HepG2 (cell line): ENCODE measurements around the gene MTA2. TPM values are rescaled to one million over a fixed set of nuclear protein-coding genes. Genes with fewer than 3 reads are reported as not detected.
A peak's percentile ranks its signal among the peaks of the same experiment; 100 is the strongest.

Source experiments
- CSRNP1 ChIP-seq: sonication (generic); formaldehyde crosslinking; IDR thresholded peaks from 2 replicates; pipeline ENCODE4 v1.8.1; 2023; ENCODE audit warnings: mild to moderate bottlenecking, missing genetic modification reagents
- DDIT3 ChIP-seq: sonication (generic); formaldehyde crosslinking; IDR thresholded peaks from 2 replicates; pipeline ENCODE4 v1.4.0; 2020; ENCODE audit warnings: mild to moderate bottlenecking, missing genetic modification reagents
- FOSL1 ChIP-seq: sonication (generic); formaldehyde crosslinking; IDR thresholded peaks from 2 replicates; pipeline ENCODE4 v1.9.0; 2021; ENCODE audit warnings: missing genetic modification reagents, borderline replicate concordance
- HIC2 ChIP-seq: sonication (generic); formaldehyde crosslinking; IDR thresholded peaks from 2 replicates; pipeline ENCODE4 v1.9.0; 2022; ENCODE audit warnings: low read depth, missing genetic modification reagents
- MAZ ChIP-seq, 2 experiments: sonication (generic) in 1 of 2; formaldehyde crosslinking in 1 of 2; IDR thresholded peaks; 2 replicates each; pipeline versions ENCODE4 v1.5.0 to v1.6.1; 2012 to 2020; ENCODE audit warnings: low read depth in 2 of 2, mild to moderate bottlenecking in 2 of 2, borderline replicate concordance in 1 of 2, improper control_type of control experiment in 1 of 2, low read length in 1 of 2, missing genetic modification reagents in 1 of 2, moderate library complexity in 1 of 2
- MYNN ChIP-seq: sonication (generic); formaldehyde crosslinking; IDR thresholded peaks from 2 replicates; pipeline ENCODE4 v1.4.0; 2020; ENCODE audit warnings: mild to moderate bottlenecking, low read depth, missing genetic modification reagents
- NPAS2 ChIP-seq: sonication (generic); formaldehyde crosslinking; IDR thresholded peaks from 2 replicates; pipeline ENCODE4 v1.8.0; 2022; ENCODE audit warnings: mild to moderate bottlenecking, missing genetic modification reagents, borderline replicate concordance
- RCOR2 ChIP-seq: IDR thresholded peaks from 2 replicates; pipeline ENCODE4 v1.6.1; 2016; ENCODE audit warnings: missing biosample characterization, missing genetic modification reagents
- SMARCE1 ChIP-seq: fragments of 450-650 bp; IDR thresholded peaks from 2 replicates; pipeline ENCODE4 v1.6.1; 2017; ENCODE audit warnings: borderline replicate concordance
- SRSF1 ChIP-seq: fragments of 200-400 bp; formaldehyde crosslinking; optimal IDR thresholded peaks from 2 replicates; pipeline ENCODE3; 2017; ENCODE audit warnings: mild to moderate bottlenecking, low read depth, low read length, moderate library complexity
- ZNF17 ChIP-seq: sonication (generic); formaldehyde crosslinking; IDR thresholded peaks from 2 replicates; pipeline ENCODE4 v1.5.0; 2020; ENCODE audit warnings: mild to moderate bottlenecking, missing genetic modification reagents
- ZNF280D ChIP-seq: sonication (generic); formaldehyde crosslinking; IDR thresholded peaks from 2 replicates; pipeline ENCODE4 v1.5.1; 2020; ENCODE audit warnings: mild to moderate bottlenecking, missing genetic modification reagents
- ZNF350 ChIP-seq: sonication (generic); formaldehyde crosslinking; IDR thresholded peaks from 2 replicates; pipeline ENCODE4 v1.4.0; 2020; ENCODE audit warnings: mild to moderate bottlenecking, low read depth, missing genetic modification reagents, borderline replicate concordance
- ZNF484 ChIP-seq: sonication (generic); formaldehyde crosslinking; IDR thresholded peaks from 2 replicates; pipeline ENCODE4 v1.5.1; 2020; ENCODE audit warnings: mild to moderate bottlenecking, low read depth, missing genetic modification reagents, borderline replicate concordance
- ZNF512B ChIP-seq: sonication (generic); formaldehyde crosslinking; IDR thresholded peaks from 2 replicates; pipeline ENCODE4 v1.5.1; 2020; ENCODE audit warnings: missing genetic modification reagents, mild to moderate bottlenecking, borderline replicate concordance
- ZNF652 ChIP-seq: IDR thresholded peaks from 2 replicates; pipeline ENCODE4 v1.6.1; 2016; ENCODE audit warnings: low read depth, borderline replicate concordance
- ZNF7 ChIP-seq: IDR thresholded peaks from 2 replicates; pipeline ENCODE4 v1.6.1; 2016; ENCODE audit warnings: missing biosample characterization, missing genetic modification reagents
- ZNF782 ChIP-seq: sonication (generic); formaldehyde crosslinking; IDR thresholded peaks from 2 replicates; pipeline ENCODE4 v1.4.0; 2020; ENCODE audit warnings: missing genetic modification reagents, mild to moderate bottlenecking, borderline replicate concordance
- polyA plus RNA-seq, 8 experiments: library from polyadenylated mRNA; depleted of rRNA in 3 of 8; stranded (reverse) in 7 of 8; unstranded in 1 of 8; fragments of >200 nt; fragmentation: Illumina TruSeq in 4 of 8; extraction: Trizol in 4 of 8; gene quantifications; 2 replicates each; pipeline versions ENCODE4 v1.2.1 to v1.2.3, GENCODE V29; 2011 to 2016; ENCODE audit warnings: low read depth in 4 of 8, missing spikeins in 1 of 8, mixed read lengths in 1 of 8; ENCODE audit not compliant: insufficient read depth in 1 of 8
- total RNA-seq, 5 experiments: library from RNA; depleted of rRNA; stranded (reverse); fragments of >200 nt; fragmentation: Illumina TruSeq; extraction: Trizol; gene quantifications; 2 replicates each; pipeline ENCODE4 v1.2.3, GENCODE V29; 2016; ENCODE audit warnings: low read depth in 1 of 5

Gene MTA2
- total and polyA plus RNA-seq, 2 of the 13 experiments (the other 11 are each of a cell fraction or from before 2014, with no cell fraction given) = 14.0 to 70.0 TPM

- no peak for TF ChIP-seq HIC2 (CRISPR knock-in tag)
- no peak for TF ChIP-seq ZNF782 (CRISPR knock-in tag)
- no peak for TF ChIP-seq MAZ (IDR thresholded peaks at IDR 0.05; ENCODE audit: borderline replicate concordance, low read depth, low read length)
- TF ChIP-seq MAZ (CRISPR knock-in tag; IDR thresholded peaks at IDR 0.05; ENCODE audit: low read depth) = 0 out of 2 replicates have a peak, but pooled peaks have one; percentile 23
- TF ChIP-seq ZNF484 (CRISPR knock-in tag) = no peak
- TF ChIP-seq FOSL1 (CRISPR knock-in tag) = no peak
- TF ChIP-seq ZNF280D (CRISPR knock-in tag) = peak; percentile 80; the same call in 1 of the 2 replicates
- no peak for TF ChIP-seq NPAS2 (CRISPR knock-in tag)
- TF ChIP-seq ZNF652 (CRISPR knock-in tag) = no peak
- no peak for TF ChIP-seq ZNF7 (CRISPR knock-in tag)
- 0 out of 2 replicates have a peak, but pooled peaks have one; percentile 51 for TF ChIP-seq ZNF350 (CRISPR knock-in tag)
- TF ChIP-seq MYNN (CRISPR knock-in tag) = no peak
- TF ChIP-seq DDIT3 = no peak
- TF ChIP-seq CSRNP1 (CRISPR knock-in tag) = peak; percentile 40; the same call in 1 of the 2 replicates
- TF ChIP-seq ZNF17 (CRISPR knock-in tag) = no peak
- TF ChIP-seq ZNF512B = no peak
- TF ChIP-seq SMARCE1 = no peak
- no peak for TF ChIP-seq SRSF1
- no peak for TF ChIP-seq RCOR2
Measured at GRCh38 chr11:62548545-62549335, 52.9 kb downstream of the MTA2 start (continued).
